VCaP (cell line): Measurements from ENCODE around the gene FAM186B.

Source experiments
- H3K27ac ChIP-seq: fragments of 450-650 bp; 2 replicates; pipeline ENCODE4 v1.5.1; 2017
- TF ChIP-seq, protein P1 (sequence below): fragments of 450-650 bp; conservative IDR thresholded peaks from 2 replicates; pipeline ENCODE4 v1.5.1; 2017; ENCODE audit warnings: mild to moderate bottlenecking, moderate library complexity

The FAM186B gene

DNA sequence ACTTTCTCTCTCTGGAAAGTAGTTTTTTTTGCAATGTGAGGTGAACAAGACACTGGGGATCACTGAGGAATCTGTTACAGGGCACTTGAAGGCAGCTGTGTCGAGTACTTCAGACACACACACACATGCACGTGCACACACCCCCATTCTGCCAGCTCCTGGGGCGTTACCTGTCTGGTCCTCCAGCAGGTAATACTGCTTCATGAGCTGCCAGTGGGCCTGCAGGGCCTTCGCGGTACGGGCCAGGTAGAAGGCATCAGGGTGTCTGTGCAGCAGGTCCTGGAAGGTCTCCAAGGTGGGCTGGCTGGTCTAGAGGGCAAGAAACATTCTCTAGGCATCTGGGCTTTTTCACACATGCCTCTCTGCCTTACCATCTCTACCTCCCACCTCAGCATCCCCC lies 42.6 kb downstream of the FAM186B start:
- no peak overlapping the region for H3K27ac ChIP-seq
- TF ChIP-seq, protein P1, sequence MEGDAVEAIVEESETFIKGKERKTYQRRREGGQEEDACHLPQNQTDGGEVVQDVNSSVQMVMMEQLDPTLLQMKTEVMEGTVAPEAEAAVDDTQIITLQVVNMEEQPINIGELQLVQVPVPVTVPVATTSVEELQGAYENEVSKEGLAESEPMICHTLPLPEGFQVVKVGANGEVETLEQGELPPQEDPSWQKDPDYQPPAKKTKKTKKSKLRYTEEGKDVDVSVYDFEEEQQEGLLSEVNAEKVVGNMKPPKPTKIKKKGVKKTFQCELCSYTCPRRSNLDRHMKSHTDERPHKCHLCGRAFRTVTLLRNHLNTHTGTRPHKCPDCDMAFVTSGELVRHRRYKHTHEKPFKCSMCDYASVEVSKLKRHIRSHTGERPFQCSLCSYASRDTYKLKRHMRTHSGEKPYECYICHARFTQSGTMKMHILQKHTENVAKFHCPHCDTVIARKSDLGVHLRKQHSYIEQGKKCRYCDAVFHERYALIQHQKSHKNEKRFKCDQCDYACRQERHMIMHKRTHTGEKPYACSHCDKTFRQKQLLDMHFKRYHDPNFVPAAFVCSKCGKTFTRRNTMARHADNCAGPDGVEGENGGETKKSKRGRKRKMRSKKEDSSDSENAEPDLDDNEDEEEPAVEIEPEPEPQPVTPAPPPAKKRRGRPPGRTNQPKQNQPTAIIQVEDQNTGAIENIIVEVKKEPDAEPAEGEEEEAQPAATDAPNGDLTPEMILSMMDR, result no peak

DNA sequence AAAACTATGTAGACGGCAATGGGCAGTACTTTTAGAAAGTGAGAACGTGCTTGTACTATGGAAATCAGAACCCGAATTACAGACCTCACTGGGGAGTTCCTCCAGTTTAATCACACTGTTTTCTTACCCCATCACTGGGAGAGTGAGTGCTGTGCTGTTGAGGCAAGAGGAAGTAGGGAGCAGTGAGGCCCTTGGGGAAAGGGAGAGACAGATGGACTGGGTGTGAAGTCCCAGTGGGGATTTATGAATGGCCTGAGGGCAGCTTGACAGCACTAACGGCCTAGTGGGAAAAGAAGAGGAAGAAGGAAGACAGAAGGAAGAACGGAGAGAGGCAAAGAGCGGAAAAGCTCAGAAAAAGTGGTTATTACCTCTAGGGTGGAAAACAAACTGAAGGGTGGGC lies 43.2 kb downstream of the FAM186B start:
- TF ChIP-seq, protein P1, result no peak
- H3K27ac ChIP-seq, result no peak overlapping the region

DNA sequence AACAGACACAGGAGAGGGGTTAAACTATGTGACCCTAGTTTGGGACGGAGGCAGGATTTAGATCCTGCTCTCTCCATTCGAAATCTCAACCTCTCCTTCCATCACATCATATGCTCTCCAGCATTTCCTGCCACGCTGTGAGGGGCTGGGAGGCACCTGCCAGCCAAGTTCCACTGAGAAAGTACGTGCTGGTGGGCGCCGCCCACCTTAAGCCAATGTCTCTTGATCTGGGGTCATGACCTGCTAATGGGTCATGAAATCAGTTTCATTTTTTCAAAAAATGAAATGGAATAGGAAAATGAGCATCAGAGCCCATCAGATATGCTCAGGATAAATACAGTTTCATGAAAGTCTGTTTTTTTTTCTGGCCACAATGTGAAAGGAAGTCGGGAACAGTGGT lies 44.7 kb downstream of the FAM186B start:
- no peak overlapping the region for H3K27ac ChIP-seq
- TF ChIP-seq, protein P1, result no peak

DNA sequence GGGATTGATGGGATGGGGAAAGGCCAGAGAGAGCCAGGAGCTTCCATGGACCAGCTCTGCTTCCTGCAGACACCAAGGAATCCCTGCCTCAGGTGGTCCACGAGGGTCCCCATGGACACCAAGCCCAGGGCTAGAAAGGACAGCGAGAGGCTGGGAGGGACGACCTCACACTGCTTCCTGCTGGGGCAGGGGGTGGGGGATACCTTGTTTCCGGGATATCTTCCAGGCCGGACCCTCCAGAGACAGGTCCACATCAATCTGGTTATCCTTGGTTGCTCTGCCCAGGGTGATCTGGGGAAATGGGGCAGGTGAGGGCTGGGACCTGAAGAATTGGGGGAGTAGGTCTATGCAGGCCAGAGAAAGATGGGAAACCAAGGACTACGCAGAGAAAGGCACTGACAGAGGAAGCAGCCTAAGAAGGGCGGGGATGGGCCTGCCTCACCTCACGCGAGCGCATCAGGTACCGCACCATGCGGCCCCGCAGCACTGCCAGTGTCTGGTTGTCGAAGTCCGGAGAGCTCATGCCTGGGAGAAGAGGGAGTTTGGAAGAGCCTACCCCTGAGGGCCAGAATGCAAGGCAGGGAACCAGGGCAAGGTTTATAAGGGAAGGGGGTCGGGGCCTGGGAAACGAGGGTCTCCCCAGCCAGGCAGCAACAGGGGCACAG lies 46.3 kb downstream of the FAM186B start:
- H3K27ac ChIP-seq, result no peak overlapping the region
- TF ChIP-seq, protein P1, result no peak

DNA sequence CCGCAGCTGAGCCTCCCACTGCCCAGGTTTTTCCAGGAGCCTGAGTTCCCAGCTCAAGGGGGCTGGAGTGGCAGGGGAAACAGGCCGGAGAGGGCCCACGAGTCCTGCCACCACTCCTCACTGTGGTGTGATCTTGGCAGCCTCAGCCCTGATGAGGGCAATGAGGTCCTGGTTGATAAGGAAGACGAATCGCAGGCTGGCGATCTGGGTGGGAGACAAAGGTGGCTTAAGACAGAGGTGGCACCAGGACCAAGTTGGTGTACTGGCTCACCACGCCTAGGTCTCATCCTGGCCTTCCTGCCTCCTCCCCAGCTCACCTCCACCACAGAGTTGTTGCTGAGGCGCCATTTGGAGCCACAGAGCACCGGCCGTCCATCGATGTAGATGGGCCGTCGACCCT lies 46.9 kb downstream of the FAM186B start:
- no peak overlapping the region for H3K27ac ChIP-seq
- TF ChIP-seq, protein P1, result no peak

DNA sequence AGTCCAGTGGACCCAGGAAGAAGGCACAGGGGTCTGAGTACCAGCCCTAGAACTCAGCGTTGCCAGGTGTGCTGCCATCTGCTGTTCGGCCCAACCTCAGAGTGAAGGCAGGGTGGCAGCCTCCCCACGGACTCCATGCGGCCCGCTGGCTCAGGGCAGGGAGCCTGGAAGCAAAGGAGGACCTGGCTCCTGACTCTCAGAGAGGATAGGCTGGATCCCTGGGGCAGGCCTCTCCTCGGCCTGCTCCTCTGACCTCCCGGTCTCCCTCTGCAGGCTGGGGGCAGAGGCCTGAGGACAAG lies 47.6 kb downstream of the FAM186B start:
- TF ChIP-seq, protein P1, result peak; percentile 60
- no peak overlapping the region for H3K27ac ChIP-seq

DNA sequence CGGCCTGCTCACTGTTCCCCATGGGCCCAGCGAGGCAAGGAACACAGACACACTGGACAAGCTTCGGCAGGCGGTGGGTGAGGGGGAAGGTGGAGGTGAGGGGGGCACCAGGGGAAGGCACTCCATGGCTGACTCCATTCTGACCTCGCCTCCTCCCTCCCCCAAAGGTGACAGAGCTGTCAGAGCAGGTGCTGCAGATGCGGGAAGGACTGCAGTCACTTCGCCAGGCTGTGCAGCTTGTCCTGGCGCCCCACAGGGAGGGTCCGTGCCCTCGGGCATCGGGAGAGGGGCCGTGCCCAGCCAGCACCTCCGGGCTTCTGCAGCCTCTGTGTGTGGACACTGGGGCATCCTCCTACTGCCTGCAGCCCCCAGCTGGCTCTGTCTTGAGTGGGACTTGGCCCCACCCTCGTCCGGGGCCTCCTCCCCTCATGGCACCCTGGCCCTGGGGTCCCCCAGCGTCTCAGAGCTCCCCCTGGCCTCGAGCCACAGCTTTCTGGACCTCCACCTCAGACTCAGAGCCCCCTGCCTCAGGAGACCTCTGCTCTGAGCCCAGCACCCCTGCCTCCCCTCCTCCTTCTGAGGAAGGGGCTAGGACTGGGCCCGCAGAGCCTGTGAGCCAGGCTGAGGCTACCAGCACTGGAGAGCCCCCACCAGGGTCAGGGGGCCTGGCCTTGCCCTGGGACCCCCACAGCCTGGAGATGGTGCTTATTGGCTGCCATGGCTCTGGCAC lies 48.1 kb downstream of the FAM186B start:
- no peak overlapping the region for H3K27ac ChIP-seq
- TF ChIP-seq, protein P1, result no peak
